ENCODE data around the gene METTL13. TPM values are rescaled to one million over a fixed set of nuclear protein-coding genes. Genes with fewer than 3 reads are reported as not detected.
"Not testable (repeated sequence)": the region's sequence is repeated elsewhere in the genome, so short reads cannot be mapped to it uniquely, and the experiment has no call there.

The METTL13 gene
- polyA plus RNA-seq, 3 donors: 31.9 to 40.4 (median 38.2) TPM

- no peak for DNase-seq (ENCODE audit: low read depth in 3 of 3, low spot score in 2 of 3)
Measured at GRCh38 chr1:171762143-171762563, 19.3 kb upstream of the METTL13 start.

- no peak for DNase-seq (ENCODE audit: low read depth in 3 of 3, low spot score in 2 of 3)
Measured at GRCh38 chr1:171763764-171764163, 17.7 kb upstream of the METTL13 start.

DNA sequence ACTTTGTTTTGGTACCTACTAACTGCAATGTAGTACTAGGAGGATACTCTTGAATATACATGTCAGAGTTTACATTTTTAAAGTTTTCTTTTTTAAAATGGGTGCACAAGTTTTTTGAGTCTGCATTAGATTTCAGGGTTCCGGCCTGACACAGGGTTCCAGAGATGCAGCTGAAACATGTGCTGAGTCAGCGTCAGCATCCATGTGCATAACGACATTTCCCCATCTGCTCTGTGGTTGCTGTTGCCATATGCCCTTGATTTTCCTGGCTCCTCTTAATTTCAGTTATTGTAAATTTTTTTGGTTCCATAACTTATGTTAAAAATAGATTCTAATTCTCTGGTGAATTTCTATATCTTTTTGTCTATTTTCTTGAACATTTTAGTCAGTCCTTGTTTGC lies 12.3 kb upstream of the METTL13 start:
- no peak for DNase-seq (ENCODE audit: low read depth in 3 of 3, low spot score in 2 of 3)

- no peak for DNase-seq (ENCODE audit: low read depth in 3 of 3, low spot score in 2 of 3)
Measured at GRCh38 chr1:171769754-171770153, 11.7 kb upstream of the METTL13 start.

GRCh38 chr1:171772312-171772711 lies 9.1 kb upstream of the METTL13 start:
- DNase-seq (ENCODE audit: low read depth in 3 of 3, low spot score in 2 of 3): no peak

DNA sequence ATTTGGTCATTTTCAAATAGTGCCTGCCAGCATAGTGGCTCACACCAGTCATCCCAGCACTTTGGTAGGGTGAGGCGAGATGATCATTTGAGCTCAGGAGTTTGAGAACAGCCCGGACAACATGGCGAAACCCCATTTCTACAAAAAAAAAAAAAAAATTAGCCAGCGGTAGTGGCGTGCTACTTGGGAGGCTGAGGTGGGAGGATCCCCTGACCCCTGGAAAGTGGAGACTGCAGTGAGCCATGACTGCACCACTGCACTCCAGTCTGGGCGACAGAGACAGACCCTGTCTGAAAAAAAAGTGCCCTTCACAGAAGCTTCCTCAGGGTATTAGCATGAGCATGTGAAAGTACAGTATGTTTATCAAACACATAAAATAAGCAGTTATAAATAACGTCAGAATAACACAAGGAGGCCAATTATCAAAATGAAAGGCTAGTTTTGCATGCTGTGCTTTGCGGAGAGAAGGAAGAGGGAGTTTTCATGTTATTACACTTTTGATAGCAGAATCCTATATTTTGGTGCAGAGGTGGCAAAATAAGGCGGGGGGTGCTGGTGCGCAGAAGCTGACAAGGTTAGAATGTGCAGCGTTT lies 781 bp upstream of the METTL13 start:
- no peak for DNase-seq (ENCODE audit: low read depth in 3 of 3, low spot score in 2 of 3)

GRCh38 chr1:171783816-171784530 lies 2.5 kb downstream of the METTL13 start:
- no peak for DNase-seq (ENCODE audit: low read depth in 3 of 3, low spot score in 2 of 3)

GRCh38 chr1:171784784-171785183 lies 3.3 kb downstream of the METTL13 start:
- DNase-seq (ENCODE audit: low read depth in 3 of 3, low spot score in 2 of 3): no peak

DNA sequence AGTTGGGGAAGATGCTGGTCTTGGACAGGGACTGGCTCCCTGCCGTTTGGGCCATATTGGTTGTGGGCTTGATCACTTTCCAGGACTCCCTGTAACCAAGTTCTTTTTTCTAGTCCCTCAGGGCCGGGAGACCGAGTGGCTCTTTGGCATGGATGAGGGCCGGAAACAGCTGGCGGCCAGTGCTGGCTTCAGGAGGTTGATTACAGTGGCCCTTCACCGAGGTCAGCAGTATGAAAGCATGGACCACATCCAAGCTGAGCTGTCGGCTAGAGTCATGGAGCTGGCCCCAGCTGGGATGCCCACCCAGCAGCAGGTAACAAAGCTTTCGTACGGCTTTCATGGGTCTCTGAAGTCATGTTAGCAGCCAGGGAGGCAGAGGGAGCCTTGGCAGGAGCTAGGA lies 4.3 kb downstream of the METTL13 start:
- DNase-seq (ENCODE audit: low read depth in 3 of 3, low spot score in 2 of 3): no peak

DNA sequence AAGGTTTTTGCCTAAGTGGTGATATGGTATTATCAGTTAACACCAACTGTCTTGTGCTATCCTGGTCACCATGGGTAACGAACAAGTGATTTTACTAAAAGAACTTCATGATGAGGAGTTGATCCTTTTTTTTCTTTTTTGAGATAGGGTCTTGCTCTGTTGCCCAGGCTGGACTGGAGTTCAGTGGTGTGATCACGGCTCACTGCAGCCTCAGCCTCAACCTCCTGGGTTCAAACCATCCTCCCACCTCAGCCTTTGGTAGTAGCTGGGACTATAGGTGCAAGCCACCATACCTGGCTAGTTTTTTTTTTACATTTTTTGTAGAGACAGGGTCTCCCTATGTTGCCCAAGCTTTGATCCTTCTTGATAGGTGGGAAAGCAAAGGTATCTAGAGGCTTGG lies 5.1 kb downstream of the METTL13 start:
- DNase-seq (ENCODE audit: low read depth in 3 of 3, low spot score in 2 of 3): no peak

DNA sequence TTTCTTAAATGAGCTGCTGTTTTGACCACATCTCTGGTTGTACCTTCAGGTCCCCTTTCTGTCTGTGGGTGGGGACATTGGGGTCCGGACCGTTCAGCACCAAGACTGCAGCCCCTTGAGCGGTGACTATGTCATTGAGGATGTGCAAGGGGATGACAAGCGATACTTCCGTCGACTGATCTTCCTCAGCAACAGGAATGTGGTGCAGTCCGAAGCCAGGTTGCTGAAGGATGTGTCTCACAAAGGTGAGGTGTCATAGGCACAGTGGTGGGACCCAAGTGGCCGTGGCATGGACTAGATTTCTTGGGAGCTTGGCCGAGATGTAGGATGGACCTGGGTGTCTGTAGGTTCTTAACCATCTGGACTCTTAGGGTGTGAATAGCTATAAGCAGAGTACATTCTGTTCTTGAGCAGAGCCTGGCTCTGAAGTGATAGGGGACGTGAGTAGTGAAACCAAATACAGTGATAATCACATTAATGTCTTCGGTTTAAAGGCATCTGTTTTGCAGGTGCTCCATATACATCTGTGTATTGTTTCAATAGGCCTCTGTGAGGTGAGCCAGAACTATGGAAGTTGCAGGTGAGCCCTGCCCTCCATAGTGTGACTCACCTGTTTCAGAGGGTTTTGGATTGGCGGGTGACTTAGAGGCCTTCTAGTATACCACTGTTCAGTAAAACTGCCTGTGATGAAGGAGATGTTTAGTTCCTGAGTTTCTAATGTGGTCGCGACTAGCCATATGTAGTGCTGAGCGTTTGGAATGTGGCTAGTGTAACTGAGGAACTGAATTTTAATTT lies 6.4 kb downstream of the METTL13 start:
- DNase-seq (ENCODE audit: low read depth in 3 of 3, low spot score in 2 of 3): no peak

- no peak for DNase-seq (ENCODE audit: low read depth in 3 of 3, low spot score in 2 of 3)
Measured at GRCh38 chr1:171788696-171789095, 7.2 kb downstream of the METTL13 start.

DNA sequence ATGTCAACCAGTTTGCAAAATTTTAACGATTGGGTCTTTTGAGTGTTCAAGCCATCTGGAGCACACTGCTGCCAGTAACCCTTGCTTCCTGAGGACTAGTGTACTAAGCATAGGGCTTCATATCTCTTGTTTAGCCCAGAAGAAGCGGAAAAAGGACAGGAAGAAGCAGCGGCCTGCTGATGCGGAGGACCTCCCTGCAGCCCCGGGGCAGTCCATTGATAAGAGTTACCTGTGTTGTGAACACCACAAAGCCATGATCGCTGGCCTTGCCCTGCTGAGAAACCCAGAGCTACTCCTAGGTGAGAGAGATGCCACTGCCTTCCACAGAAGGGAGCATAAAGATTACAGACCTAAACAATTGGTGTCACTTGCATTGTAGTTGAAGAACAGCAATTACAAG lies 8.9 kb downstream of the METTL13 start:
- no peak for DNase-seq (ENCODE audit: low read depth in 3 of 3, low spot score in 2 of 3)

DNA sequence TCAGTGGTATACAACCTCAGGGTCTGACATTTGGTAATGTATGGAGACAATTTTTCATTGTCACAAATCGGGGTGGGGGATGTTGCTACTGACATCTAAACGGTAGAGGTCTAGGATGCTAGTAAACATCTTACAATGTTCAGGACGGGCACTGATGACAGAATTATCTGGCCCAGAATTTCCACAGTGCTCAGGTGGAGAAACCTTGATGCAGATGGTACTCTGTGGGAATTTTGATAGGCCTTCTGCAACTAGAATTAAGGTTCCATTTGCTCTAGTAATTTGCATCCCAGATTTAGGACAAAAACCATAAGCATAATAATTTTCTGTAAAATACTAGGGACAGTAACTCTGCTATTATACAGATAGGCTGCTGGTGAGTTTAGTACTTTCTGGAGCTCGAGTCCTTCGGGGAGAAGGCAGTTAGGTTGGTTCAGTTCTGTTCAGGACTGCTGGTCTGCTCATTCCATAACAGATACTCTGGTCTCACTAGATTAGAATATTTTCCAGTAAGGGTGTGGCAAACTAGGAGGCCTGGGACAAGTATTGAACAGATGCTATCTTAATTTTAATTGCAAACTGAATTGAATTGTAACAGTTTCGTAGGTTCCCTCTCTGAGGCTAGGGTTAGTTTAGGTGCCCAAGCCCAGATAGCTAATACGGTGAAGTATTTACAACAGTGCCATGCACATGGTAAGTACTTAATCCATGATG lies 11.4 kb downstream of the METTL13 start:
- no peak for DNase-seq (ENCODE audit: low read depth in 3 of 3, low spot score in 2 of 3)

- no peak for DNase-seq (ENCODE audit: low read depth in 3 of 3, low spot score in 2 of 3)
Measured at GRCh38 chr1:171793636-171794035, 12.2 kb downstream of the METTL13 start.

DNA sequence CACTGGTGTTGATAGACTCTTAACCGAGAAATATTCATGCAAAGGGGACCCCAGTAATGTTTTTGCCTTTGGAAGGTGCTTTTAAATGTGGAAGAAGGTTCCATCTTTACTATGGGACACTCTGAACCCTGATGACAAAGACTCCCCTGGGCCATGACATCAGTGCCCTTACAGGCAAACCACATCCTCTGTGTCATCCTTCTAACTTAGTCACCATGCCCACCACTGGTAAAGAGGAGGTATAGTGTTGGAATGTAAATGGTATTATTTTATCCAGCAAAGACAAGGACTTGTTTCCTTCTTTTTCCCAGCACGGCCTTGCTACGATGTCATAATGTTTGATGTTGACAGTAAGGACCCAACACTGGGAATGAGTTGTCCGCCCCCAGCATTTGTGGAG lies 12.6 kb downstream of the METTL13 start:
- no peak for DNase-seq (ENCODE audit: low read depth in 3 of 3, low spot score in 2 of 3)

DNA sequence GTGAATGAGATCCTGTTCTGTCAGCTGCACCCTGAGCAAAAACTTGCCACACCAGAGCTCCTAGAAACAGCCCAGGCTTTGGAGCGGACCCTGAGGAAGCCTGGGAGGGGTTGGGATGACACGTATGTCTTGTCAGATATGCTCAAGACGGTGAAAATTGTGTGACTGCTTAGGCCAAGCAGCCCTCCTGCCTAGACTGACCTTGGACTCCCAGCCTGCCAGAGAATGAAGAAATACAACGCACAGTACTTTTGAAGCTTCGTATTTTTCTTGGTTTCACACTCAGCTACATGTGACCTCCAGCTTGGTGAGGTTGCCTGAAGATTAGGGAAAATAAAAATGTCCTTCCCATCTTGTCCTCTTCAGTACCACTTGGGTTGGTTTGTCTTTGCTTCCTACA lies 15.1 kb downstream of the METTL13 start:
- no peak for DNase-seq (ENCODE audit: low read depth in 3 of 3, low spot score in 2 of 3)

- DNase-seq (ENCODE audit: low read depth in 3 of 3, low spot score in 2 of 3): no peak
Measured at GRCh38 chr1:171798311-171798710, 16.9 kb downstream of the METTL13 start.

DNA sequence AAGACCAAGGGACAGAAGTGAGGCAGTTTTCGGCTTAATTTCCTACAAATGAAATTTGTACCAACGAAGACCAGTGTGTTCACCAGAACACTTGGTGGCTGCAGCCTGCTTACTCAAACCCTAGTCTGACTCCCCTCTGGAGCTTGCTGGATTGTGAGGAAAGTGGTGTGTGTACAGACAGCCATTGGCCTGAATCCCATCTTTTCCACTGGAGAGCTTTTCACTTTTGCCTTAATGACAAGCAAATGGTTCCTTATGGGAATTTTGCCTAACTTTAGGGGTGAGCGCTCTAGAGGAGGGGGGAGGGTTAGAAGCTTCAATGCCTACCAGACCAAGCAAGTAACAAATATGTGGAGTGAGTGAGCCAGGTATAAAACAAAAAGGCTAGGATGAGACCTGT lies 17.3 kb downstream of the METTL13 start:
- DNase-seq (ENCODE audit: low read depth in 3 of 3, low spot score in 2 of 3): no peak

GRCh38 chr1:171799166-171799565 lies 17.7 kb downstream of the METTL13 start:
- no peak for DNase-seq (ENCODE audit: low read depth in 3 of 3, low spot score in 2 of 3)

- not testable (repeated sequence) for DNase-seq (ENCODE audit: low read depth in 3 of 3, low spot score in 2 of 3)
Measured at GRCh38 chr1:171799698-171800097, 18.2 kb downstream of the METTL13 start.
